ENCODE data around the gene KCNK2. TPM values are rescaled to one million over a fixed set of nuclear protein-coding genes. Genes with fewer than 3 reads are reported as not detected.
A peak's percentile ranks its signal among the peaks of the same experiment; 100 is the strongest.

KCNK2 gene
- total RNA-seq, 1 donor, result 86.9 TPM

DNA sequence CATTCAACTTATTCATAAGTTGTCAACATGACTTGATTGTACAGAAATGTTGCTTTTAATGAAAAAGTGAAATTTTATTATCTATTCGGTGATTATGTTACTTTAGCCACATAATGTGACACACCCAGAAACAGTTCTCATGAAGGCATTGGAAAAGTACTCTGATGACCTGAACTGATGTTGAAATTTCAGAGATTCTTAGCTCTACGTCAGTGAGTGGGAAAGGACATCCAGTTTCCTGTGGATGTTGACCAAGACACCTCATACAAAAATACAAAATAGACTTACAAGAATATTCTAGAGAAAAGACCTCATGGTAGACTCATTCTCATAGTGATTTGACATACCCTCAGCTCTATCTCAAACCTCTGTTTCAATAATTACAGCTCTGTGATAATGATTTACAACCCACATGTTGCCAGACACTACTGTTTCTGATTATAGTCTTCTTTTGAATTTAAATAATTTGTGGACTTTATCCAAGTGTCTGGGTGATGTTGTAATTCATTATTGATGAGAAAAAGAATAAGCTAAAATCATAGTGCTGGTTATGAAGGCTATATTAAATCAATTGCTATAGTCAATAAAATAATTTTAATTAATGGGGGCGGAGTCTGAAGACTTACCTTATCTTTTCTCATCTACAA is 37.3 kb downstream of the KCNK2 start:
- peaks cover 6% of the 10 kb centered on the region for H3K4me1 ChIP-seq (ENCODE audit: insufficient read depth, low read length)
- TF ChIP-seq CTCF (IDR thresholded peaks at IDR 0.05; ENCODE audit: extremely low read depth, low read depth, low read length), result no peak
- no peak overlapping the region for H2AFZ ChIP-seq (ENCODE audit: low read length)
- DNase-seq (ENCODE audit: insufficient read length, low spot score, missing footprints), result peak; percentile 39
- H3K27me3 ChIP-seq (ENCODE audit: insufficient read depth, low read length), result no peaks in the 10 kb centered on the region
- peaks cover 34% of the 10 kb centered on the region for H3K79me2 ChIP-seq (ENCODE audit: insufficient read depth, low read length)
- no peak overlapping the region for H3K4me2 ChIP-seq (ENCODE audit: insufficient read depth, low read length)
- no peaks in the 10 kb centered on the region for H4K20me1 ChIP-seq (ENCODE audit: insufficient read depth, low read length)
- no peak overlapping the region for H3K4me3 ChIP-seq (ENCODE audit: insufficient read depth, low read length)
- no peak overlapping the region for H3K27ac ChIP-seq (ENCODE audit: low read depth, low read length)
- H3K36me3 ChIP-seq (ENCODE audit: insufficient read depth, low read length), result no peaks in the 10 kb centered on the region
- H3K9me3 ChIP-seq (ENCODE audit: low read depth, low read length), result no peaks in the 10 kb centered on the region

DNA sequence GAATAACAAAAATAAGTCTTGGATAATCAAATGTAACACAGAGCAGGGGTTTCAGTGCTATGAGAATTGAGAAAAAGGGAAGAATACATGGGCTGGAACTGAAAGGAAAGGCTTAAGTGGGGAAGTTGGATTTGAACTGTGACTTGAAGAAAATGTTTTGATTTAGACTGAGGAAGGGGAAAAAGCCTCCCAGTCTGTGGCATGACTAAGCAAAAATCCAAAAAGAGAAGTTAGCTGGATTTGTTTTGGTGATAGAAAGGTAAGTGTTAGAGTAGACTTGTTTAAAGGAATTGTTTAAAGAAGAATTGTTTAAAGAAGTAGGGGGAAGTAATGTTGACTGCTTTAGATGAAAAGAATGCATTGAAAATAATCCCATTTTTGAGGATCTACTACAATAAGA is 46.0 kb downstream of the KCNK2 start:
- Histone ChIP-seq H2AFZ (ENCODE audit: low read length) (peak overlapping the region; percentile 42), H3K79me2 (ENCODE audit: insufficient read depth, low read length) (peaks cover 52% of the 10 kb centered on the region), H3K4me3 (ENCODE audit: insufficient read depth, low read length) (no peak overlapping the region), H3K4me2 (ENCODE audit: insufficient read depth, low read length) (peak overlapping the region; percentile 10), H3K4me1 (ENCODE audit: insufficient read depth, low read length) (peaks cover 17% of the 10 kb centered on the region), H3K9me3 (ENCODE audit: low read depth, low read length) (no peaks in the 10 kb centered on the region), H3K27ac (ENCODE audit: low read depth, low read length) (peak overlapping the region; percentile 38), H3K27me3 (ENCODE audit: insufficient read depth, low read length) (no peaks in the 10 kb centered on the region), H3K36me3 (ENCODE audit: insufficient read depth, low read length) (no peaks in the 10 kb centered on the region), H4K20me1 (ENCODE audit: insufficient read depth, low read length) (no peaks in the 10 kb centered on the region)
- no peak for TF ChIP-seq CTCF (IDR thresholded peaks at IDR 0.05; ENCODE audit: extremely low read depth, low read depth, low read length)
- DNase-seq (ENCODE audit: insufficient read length, low spot score, missing footprints), result no peak

GRCh38 chr1:215131291-215131690 is 48.8 kb downstream of the KCNK2 start:
- H3K27ac ChIP-seq (ENCODE audit: low read depth, low read length), result no peak overlapping the region
- DNase-seq (ENCODE audit: insufficient read length, low spot score, missing footprints), result no peak
- no peaks in the 10 kb centered on the region for H4K20me1 ChIP-seq (ENCODE audit: insufficient read depth, low read length)
- no peak overlapping the region for H3K4me3 ChIP-seq (ENCODE audit: insufficient read depth, low read length)
- no peaks in the 10 kb centered on the region for H3K9me3 ChIP-seq (ENCODE audit: low read depth, low read length)
- no peak overlapping the region for H3K4me2 ChIP-seq (ENCODE audit: insufficient read depth, low read length)
- no peak overlapping the region for H2AFZ ChIP-seq (ENCODE audit: low read length)
- no peak for TF ChIP-seq CTCF (IDR thresholded peaks at IDR 0.05; ENCODE audit: extremely low read depth, low read depth, low read length)
- no peaks in the 10 kb centered on the region for H3K27me3 ChIP-seq (ENCODE audit: insufficient read depth, low read length)
- H3K4me1 ChIP-seq (ENCODE audit: insufficient read depth, low read length), result peaks cover 17% of the 10 kb centered on the region
- H3K79me2 ChIP-seq (ENCODE audit: insufficient read depth, low read length), result peaks cover 57% of the 10 kb centered on the region
- H3K36me3 ChIP-seq (ENCODE audit: insufficient read depth, low read length), result peaks cover 5% of the 10 kb centered on the region

- DNase-seq (ENCODE audit: insufficient read length, low spot score, missing footprints), result peak; percentile 72
- Histone ChIP-seq H3K36me3 (ENCODE audit: insufficient read depth, low read length) (peaks cover 5% of the 10 kb centered on the region), H3K79me2 (ENCODE audit: insufficient read depth, low read length) (peaks cover 61% of the 10 kb centered on the region)
Observed at GRCh38 chr1:215132156-215132555, 49.6 kb downstream of the KCNK2 start.

More at GRCh38 chr1:215132156-215132555, 49.6 kb downstream of the KCNK2 start:
- no peak for TF ChIP-seq CTCF (IDR thresholded peaks at IDR 0.05; ENCODE audit: extremely low read depth, low read depth, low read length)
- Histone ChIP-seq H3K9me3 (ENCODE audit: low read depth, low read length) (no peaks in the 10 kb centered on the region), H3K27me3 (ENCODE audit: insufficient read depth, low read length) (no peaks in the 10 kb centered on the region), H3K4me1 (ENCODE audit: insufficient read depth, low read length) (peaks cover 17% of the 10 kb centered on the region), H3K4me2 (ENCODE audit: insufficient read depth, low read length) (peak overlapping the region; percentile 12), H3K4me3 (ENCODE audit: insufficient read depth, low read length) (no peak overlapping the region), H2AFZ (ENCODE audit: low read length) (no peak overlapping the region), H3K27ac (ENCODE audit: low read depth, low read length) (no peak overlapping the region), H4K20me1 (ENCODE audit: insufficient read depth, low read length) (no peaks in the 10 kb centered on the region)
